Stimulated activated CD4-positive, alpha-beta T cell treated with anti-CD3 and anti-CD28 coated beads, TNF-alpha, amount 100 ng/mL, for 48 hours (primary cell): ENCODE measurements around the gene RBM46.
"Not testable (repeated sequence)": the region's sequence is repeated elsewhere in the genome, so short reads cannot be mapped to it uniquely, and the experiment has no call there.

Experiments
- DNase-seq, 3 donors: peaks; one replicate each; pipeline ENCODE4 v3.0.0-alpha.2; 2020; ENCODE audit warnings: low read depth in 3 of 3

Gene RBM46

DNA sequence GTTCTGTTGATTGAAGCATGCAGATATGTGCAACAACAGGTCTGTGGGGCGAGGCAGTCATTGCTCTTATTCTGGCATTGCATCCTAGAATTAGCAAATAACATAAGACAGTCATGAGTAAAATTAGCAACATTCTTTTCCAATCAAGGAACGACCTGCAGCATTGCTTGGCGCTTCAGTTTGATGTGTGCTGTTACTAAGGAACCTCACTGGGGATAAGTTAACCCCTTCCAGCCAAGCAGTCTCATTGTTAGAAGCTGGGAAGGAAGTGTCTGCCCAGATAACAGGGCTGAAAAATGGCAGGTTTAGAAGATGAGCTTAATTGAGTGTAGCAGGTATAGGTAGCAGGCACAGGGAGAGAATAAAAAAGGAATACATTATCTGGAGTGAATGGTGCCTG, 55.4 kb downstream of the RBM46 start:
- DNase-seq, result no peak

- no peak for DNase-seq
Observed at GRCh38 chr4:154838155-154838554, 57.1 kb downstream of the RBM46 start.

DNA sequence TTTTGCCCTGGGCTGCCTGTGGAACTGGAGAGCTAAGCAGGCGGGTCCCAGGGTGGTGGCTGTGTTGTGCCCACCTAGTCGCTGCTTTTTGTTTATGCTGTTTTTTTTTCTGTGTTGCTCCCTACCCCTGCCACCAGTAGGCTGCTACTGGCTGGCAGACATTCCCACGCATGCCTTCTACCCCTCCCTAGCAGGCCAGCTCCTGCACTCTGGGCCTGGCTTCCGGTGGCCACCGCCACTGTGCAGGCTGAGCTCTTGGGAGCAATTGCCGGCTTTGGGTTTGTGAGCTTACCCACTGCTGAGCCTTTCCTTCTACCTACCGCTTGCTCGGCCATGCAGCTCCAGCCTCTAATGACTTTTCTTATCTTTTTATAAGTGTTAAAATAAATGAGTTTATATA, 57.6 kb downstream of the RBM46 start:
- DNase-seq, result no peak

GRCh38 chr4:154854362-154854761, 73.3 kb downstream of the RBM46 start:
- no peak for DNase-seq

- DNase-seq, result no peak
Observed at GRCh38 chr4:154858166-154858565, 77.1 kb downstream of the RBM46 start.

- no peak for DNase-seq
Observed at GRCh38 chr4:154868414-154869194, 87.5 kb downstream of the RBM46 start.

DNA sequence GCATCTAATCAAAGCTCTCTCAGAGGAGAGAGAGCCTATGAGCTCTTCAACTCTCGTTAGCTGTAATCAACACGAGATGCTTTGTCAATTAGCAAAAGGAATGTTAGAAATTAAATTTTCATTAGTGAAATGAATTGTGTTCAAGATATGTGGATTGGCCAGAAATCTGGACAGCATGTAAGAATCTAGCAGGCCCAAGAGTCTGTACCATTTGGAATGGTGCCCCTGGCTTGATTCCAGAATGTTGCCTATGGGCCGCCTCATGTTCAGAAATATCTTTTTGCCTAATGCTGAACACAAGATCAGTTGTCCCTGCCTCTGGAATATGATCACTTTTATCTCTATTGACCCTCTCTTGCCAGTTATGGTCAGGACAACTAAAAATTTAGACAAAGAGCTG, 88.2 kb downstream of the RBM46 start:
- no peak for DNase-seq

GRCh38 chr4:154872198-154872597, 91.1 kb downstream of the RBM46 start:
- no peak for DNase-seq

GRCh38 chr4:154874049-154874448, 93.0 kb downstream of the RBM46 start:
- DNase-seq, result not testable (repeated sequence)

GRCh38 chr4:154877110-154877760, 96.2 kb downstream of the RBM46 start:
- DNase-seq, result no peak
